Epithelial cell of prostate (primary cell): Measurements from ENCODE around the gene GRHL3.

Experiments used
- DNase-seq: peaks from one replicate; pipeline ENCODE4 v3.0.0-alpha.2; 2011; ENCODE audit warnings: low read depth, low spot score
- H3K27ac ChIP-seq: fragments of 450-650 bp; 2 replicates; pipeline ENCODE4 v1.5.1; 2017; ENCODE audit warnings: mild to moderate bottlenecking

GRHL3 gene

GRCh38 chr1:24337455-24337854 is 18.3 kb downstream of the GRHL3 start:
- no peak overlapping the region for H3K27ac ChIP-seq
- no peak for DNase-seq

DNA sequence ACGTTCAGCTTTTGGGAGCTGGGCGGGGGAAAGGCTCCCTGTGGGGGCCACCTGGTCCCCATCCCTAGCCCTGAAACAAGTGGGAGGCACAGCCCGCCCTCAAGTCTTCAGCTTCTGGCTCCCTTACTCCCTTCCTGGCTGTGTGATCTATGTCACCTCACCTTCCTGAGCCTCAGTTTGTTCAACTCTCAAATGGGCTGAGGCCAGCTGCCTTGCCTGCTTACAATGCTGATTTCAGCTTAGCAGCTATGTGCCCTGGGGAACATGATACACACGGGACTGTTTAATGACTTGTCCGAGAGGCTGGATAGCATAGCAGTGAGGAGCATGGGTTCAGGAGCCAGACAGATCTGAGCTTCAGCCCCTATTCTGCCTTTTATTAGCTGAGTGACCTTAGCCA is 19.3 kb downstream of the GRHL3 start:
- H3K27ac ChIP-seq: no peak overlapping the region
- no peak for DNase-seq

- no peak for DNase-seq
- no peak overlapping the region for H3K27ac ChIP-seq
These were observed 20.8 kb downstream of the GRHL3 start for GRCh38 chr1:24339996-24340395.

GRCh38 chr1:24340770-24341169 is 21.6 kb downstream of the GRHL3 start:
- DNase-seq: no peak

GRCh38 chr1:24341260-24341659 is 22.1 kb downstream of the GRHL3 start:
- DNase-seq: no peak
- H3K27ac ChIP-seq: no peak overlapping the region

More at GRCh38 chr1:24340770-24341169, 21.6 kb downstream of the GRHL3 start:
- H3K27ac ChIP-seq: no peak overlapping the region

DNA sequence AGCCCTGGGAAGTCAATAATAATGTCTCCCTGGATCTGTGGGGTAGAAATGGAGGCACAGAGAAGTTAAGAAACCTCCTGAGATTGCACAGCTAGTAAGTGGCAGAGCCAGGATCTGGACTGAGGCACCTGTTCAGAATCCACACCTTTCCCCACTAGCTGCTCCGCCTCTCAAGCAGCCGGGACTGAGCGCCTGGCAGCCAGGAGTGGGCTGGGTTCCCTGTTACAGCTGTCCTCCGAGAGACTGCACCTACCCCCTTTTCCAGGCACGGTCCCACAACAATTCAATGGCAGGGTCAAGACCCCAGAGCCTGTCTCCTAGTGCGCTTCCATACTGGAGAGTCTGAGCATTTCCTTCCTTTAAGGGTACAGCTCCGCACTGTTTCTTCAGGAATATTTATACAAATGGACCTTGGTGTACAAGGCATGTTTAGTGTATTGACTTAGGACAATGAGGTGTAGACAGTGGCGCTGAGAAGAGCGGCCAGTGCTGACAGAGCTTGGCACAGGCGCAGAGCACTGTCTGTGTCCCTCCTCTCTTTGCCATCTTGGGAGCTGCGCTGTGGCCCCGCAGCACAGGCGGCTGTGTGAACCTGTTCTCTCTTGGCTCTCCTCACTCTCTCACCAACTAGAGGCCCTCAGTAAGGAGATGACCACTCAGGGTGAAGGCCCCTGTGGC is 24.4 kb downstream of the GRHL3 start:
- DNase-seq: no peak
- H3K27ac ChIP-seq: no peak overlapping the region

- no peak overlapping the region for H3K27ac ChIP-seq
These were observed 25.1 kb downstream of the GRHL3 start for GRCh38 chr1:24344090-24344742.

DNA sequence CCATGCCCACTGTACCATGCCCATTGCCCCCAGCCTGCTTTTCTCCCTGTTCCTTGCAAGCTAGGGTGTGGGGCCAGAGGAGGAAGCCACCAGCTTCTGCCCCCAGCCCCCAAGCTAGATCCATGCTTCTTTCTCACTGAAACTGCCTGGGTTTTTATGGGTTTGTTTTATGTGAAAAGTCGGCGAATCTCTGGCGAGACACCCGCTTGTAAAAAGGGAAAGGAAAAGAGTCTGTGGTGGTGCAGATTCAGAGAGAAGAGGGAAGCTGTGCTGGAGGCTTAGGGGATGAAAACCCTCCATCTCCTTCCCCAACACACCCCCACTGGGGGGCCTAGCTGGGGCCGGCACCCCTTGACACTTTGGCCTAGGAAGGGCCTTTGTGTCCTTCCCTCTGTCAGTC is 26.2 kb downstream of the GRHL3 start:
- DNase-seq: no peak
- no peak overlapping the region for H3K27ac ChIP-seq

More at GRCh38 chr1:24344090-24344742, 25.1 kb downstream of the GRHL3 start:
- no peak for DNase-seq

DNA sequence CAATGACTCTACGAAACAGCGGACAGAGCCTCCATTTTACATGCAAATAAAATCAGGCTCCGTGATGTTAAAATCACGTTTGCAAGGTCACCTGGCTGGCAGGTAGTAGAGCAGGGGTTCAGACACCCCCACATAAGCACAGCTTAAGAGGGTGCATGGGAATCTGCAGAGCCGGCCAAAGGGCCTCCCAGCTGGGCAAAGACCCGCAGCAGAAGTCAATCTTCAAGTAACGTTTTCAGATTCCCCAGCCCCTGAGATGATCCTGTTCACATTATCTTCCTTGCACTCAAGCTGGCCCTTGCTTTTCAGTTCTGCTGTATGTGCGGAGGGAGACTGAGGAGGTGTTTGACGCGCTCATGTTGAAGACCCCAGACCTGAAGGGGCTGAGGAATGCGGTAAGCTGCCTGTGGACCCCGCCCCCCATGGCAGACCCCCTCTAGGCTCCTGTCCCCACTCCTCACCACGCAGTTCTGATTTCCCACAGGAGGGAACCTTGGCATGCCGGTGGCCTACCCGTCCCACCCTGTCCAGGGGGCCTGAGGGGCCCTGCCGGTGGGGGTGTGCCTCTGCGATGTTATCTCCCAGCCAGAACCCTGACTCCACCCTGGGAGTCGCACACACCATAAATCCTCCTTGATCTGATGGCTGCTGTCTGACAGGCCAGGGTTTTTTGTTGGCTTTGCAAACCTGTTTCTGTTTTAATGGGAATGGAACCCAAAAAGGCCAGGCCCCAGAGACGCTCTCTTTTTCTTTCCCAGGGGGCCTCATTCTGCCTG is 28.2 kb downstream of the GRHL3 start:
- no peak overlapping the region for H3K27ac ChIP-seq
- no peak for DNase-seq

DNA sequence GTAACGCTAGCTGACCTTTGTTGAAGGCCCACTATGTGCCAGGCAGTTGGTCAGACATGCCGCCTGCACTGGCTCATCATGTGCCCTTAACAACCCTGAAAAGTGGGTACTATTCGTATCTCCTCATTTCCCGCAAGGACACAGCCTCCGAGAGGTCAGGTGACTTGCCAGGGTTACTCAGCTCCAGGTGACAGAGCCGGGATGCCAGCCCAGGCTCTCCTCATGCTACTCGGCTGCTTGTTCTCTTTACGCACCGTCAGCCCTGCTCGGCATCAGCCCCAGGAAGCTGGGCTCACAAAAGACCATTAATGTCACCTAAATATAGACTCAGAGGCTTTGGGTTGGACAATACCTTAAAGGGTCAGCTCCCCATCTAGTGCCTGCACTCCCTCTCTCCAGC is 29.0 kb downstream of the GRHL3 start:
- DNase-seq: no peak
- H3K27ac ChIP-seq: no peak overlapping the region

DNA sequence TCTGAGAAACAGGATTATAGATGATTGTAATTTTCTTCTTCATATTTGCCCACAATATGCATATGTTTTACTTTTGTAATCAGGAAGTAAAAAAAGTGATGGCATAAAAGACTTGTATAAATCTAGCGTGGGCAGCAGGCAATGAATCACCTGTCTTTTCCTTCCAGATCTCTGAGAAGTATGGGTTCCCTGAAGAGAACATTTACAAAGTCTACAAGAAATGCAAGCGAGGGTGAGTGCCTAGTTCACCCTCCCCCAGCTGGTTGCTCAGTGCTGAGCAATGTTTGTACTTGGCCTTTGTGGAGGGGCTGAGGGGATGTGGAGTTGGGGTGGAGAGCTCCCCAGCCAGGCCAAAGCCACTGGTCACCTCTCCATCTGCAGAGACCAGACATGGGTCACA is 30.7 kb downstream of the GRHL3 start:
- DNase-seq: no peak

GRCh38 chr1:24351247-24351646 is 32.1 kb downstream of the GRHL3 start:
- no peak overlapping the region for H3K27ac ChIP-seq
- DNase-seq: no peak

More for the DNA sequence above, 30.7 kb downstream of the GRHL3 start:
- H3K27ac ChIP-seq: peak overlapping the region; percentile 7

DNA sequence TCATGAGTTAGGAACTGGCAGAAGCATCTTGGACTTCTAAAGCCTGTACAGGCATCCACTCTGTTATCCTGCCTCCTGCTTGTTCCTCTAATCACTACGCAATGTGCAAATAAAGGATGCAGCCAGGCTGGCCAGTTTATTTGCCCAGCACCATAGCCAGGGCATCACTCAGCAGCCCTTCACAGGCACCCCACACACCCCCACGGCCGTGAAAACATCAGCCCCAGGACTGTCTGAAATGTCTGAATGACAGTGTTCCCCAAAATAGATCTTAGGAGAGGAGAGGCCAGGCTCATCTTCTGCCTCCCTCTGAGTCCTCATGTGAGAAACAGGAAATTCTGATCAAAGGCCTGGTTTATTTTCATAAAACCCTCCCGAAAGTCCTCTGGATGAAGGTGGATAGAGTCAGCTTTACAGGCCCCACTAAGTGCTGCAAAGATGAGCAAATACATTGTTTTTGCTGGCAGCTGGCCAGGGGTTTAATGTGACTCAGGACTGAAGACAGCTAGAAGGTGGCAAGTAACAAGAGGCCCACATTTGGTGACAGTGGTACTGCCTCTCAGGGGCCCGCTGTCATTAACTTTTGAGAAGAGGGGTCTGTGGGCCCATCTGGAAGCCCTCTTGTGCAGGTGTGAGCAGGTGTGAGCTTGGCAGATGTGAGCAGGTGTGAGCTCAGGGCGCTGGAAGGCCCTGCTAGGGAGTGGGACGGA is 32.9 kb downstream of the GRHL3 start:
- DNase-seq: no peak

GRCh38 chr1:24353292-24353891 is 34.2 kb downstream of the GRHL3 start:
- no peak overlapping the region for H3K27ac ChIP-seq
- DNase-seq: no peak

More for the DNA sequence above, 32.9 kb downstream of the GRHL3 start:
- H3K27ac ChIP-seq: no peak overlapping the region

GRCh38 chr1:24355466-24355865 is 36.3 kb downstream of the GRHL3 start:
- H3K27ac ChIP-seq: no peak overlapping the region

GRCh38 chr1:24357038-24357437 is 37.9 kb downstream of the GRHL3 start:
- H3K27ac ChIP-seq: peak overlapping the region; percentile 9
- no peak for DNase-seq

More at GRCh38 chr1:24355466-24355865, 36.3 kb downstream of the GRHL3 start:
- no peak for DNase-seq

DNA sequence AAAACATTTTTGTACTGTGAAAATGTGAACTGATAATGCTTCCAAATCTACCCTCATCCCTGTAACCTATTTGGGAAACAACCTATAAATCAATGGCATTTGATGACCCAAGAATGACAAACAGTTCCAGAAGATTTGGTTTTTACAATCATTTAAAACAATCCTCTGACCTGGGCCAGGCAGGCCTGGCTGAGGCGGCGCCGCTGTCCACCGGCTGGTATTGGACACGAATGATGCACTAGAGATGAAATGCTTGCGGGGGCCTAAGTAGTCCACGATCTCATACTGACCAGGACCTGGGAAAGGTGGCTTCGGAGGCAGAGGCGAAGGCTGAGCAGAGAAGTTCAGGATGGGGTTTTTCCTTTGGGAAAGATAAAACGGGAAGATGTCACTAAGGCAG is 41.5 kb downstream of the GRHL3 start:
- H3K27ac ChIP-seq: no peak overlapping the region
- no peak for DNase-seq

DNA sequence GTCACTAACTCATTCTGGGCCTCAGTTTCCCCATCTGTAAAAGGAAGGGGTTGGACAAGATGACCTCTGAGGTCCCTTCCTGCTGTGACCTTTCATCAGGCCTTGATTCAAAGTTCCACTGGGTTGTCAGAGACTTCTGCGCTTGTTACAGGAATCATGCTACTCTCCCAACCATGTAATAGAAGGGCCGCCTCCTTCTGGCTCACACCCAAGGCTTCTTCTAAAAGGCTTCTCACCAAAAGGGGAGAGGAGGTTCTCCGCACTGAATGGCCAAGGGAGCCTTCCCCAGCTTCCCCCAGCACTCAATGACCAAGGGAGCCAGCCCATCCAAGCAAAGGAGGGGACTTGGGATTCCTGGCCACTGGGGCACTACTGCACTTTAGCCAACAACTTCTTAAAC is 42.7 kb downstream of the GRHL3 start:
- no peak for DNase-seq
- no peak overlapping the region for H3K27ac ChIP-seq

DNA sequence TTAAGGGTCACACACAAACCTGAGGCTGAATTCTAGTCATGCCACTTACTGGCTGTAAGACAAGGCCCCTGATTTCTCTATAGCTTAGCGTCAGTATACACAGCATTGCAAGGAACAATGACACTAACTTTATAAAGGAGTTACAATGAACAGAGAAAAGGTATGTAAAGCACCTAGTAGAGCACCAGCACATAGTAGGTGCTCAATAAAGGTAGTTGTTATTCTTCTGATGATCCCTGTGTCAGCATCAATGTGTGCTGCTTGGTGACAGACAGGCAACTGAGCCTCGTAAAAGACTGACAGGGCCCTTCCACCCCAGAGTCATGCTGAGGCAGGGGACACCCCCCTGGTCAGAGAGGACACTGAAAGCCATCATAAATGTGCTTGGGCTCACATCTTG is 43.2 kb downstream of the GRHL3 start:
- DNase-seq: no peak
- peak overlapping the region; percentile 94 for H3K27ac ChIP-seq

- DNase-seq: no peak
These were observed 43.9 kb downstream of the GRHL3 start for GRCh38 chr1:24362982-24363614.

More at GRCh38 chr1:24362982-24363614, 43.9 kb downstream of the GRHL3 start:
- peak overlapping the region; percentile 94 for H3K27ac ChIP-seq
